Endothelial cell of umbilical vein (primary cell): Measurements from ENCODE around the gene FMNL3. TPM values are rescaled to one million over a fixed set of nuclear protein-coding genes. Genes with fewer than 3 reads are reported as not detected.

ENCODE experiments used
- BruUV-seq: library from RNA; stranded (reverse); fragments of 400-500 nt; replicated peaks from 2 replicates; lab custom pipeline; 2021; lab: Mats Ljungman, UMichigan
- CTCF ChIA-PET: fragments of 300-600, 350-600 bp; sonication (Branson Sonifier 250); formaldehyde crosslinking; loops from one replicate; lab custom pipeline; 2021; ENCODE audit warnings: antibody characterized with exemption, inconsistent platforms; lab: Charles Lee
- POLR2A ChIA-PET: fragments of 300-600, 350-600 bp; sonication (Branson Sonifier 250); formaldehyde crosslinking; loops from one replicate; lab custom pipeline; 2021; ENCODE audit warnings: antibody characterized with exemption, inconsistent platforms; lab: Charles Lee
- DNase-seq: peaks from one replicate; pipeline ENCODE4 v3.0.0-alpha.2; 2011; ENCODE audit warnings: low read depth, low spot score
- FAIRE-seq: peaks from 2 replicates; lab custom pipeline; 2011; peaks lifted over from hg19 to GRCh38; lab: Jason Lieb, UNC
- H2AFZ ChIP-seq: 2 replicates; pipeline ENCODE4 v1.6.0; 2012; ENCODE audit warnings: low read depth, low read length, control low read depth, inconsistent platforms
- H3K27ac ChIP-seq: 2 replicates; pipeline ENCODE4 v1.5.1; 2011; ENCODE audit warnings: low read depth, mild to moderate bottlenecking, control low read depth, low read length, moderate library complexity; ENCODE audit not compliant: insufficient read depth
- H3K27me3 ChIP-seq, 2 experiments: 2 replicates each; pipeline versions ENCODE4 v1.6.0 to v1.6.1; 2011; ENCODE audit warnings: low read length in 2 of 2, mixed read lengths in 1 of 2; ENCODE audit not compliant: control insufficient read depth in 2 of 2, insufficient read depth in 2 of 2
- H3K36me3 ChIP-seq, 2 experiments: 2 replicates in 1 of 2; 3 replicates in 1 of 2; pipeline ENCODE4 v1.5.1; 2011; ENCODE audit warnings: low read length in 2 of 2, mild to moderate bottlenecking in 1 of 2, moderate library complexity in 1 of 2; ENCODE audit not compliant: control insufficient read depth in 2 of 2, insufficient read depth in 2 of 2; ENCODE audit errors: extremely low read depth in 1 of 2
- H3K4me1 ChIP-seq: 3 replicates; pipeline ENCODE4 v1.5.1; 2011; ENCODE audit warnings: mild to moderate bottlenecking, low read length; ENCODE audit not compliant: control insufficient read depth, insufficient read depth; ENCODE audit errors: extremely low read depth
- H3K4me2 ChIP-seq: 2 replicates; pipeline ENCODE4 v1.6.1; 2011; ENCODE audit warnings: low read length, control low read depth, mixed read lengths; ENCODE audit not compliant: insufficient read depth
- H3K4me3 ChIP-seq, 3 experiments: fragments of 200-600 bp in 1 of 3; sonication (generic), shearing (Covaris generic) in 1 of 3; replicated peaks in 1 of 3; 2 replicates each; pipeline ENCODE4 v1.5.1; 2011 to 2016; ENCODE audit warnings: control low read depth in 3 of 3, low read length in 3 of 3, mild to moderate bottlenecking in 2 of 3, inconsistent platforms in 1 of 3, low read depth in 1 of 3, moderate library complexity in 1 of 3; ENCODE audit not compliant: insufficient read depth in 1 of 3
- H3K79me2 ChIP-seq: 2 replicates; pipeline ENCODE4 v1.6.0; 2012; ENCODE audit warnings: low read length, inconsistent platforms; ENCODE audit not compliant: control insufficient read depth, insufficient read depth
- H3K9ac ChIP-seq: replicated peaks from 2 replicates; pipeline ENCODE3; 2011; ENCODE audit warnings: low read length, control low read depth; ENCODE audit not compliant: insufficient read depth; ENCODE audit errors: extremely low read depth
- H3K9me1 ChIP-seq: replicated peaks from 3 replicates; pipeline ENCODE4 v1.6.0; 2011; ENCODE audit warnings: mild to moderate bottlenecking, low read length; ENCODE audit not compliant: control insufficient read depth, insufficient read depth; ENCODE audit errors: extremely low read depth
- H3K9me3 ChIP-seq: replicated peaks from 2 replicates; pipeline ENCODE4 v1.5.1; 2012; ENCODE audit warnings: low read length, inconsistent platforms; ENCODE audit not compliant: control insufficient read depth, insufficient read depth
- H4K20me1 ChIP-seq: replicated peaks from 2 replicates; pipeline ENCODE3; 2011; ENCODE audit warnings: mild to moderate bottlenecking, low read length; ENCODE audit not compliant: control insufficient read depth, insufficient read depth; ENCODE audit errors: extremely low read depth
- CTCF ChIP-seq, 2 donors: IDR thresholded peaks; 1 replicate in 1 of 2; 2 replicates in 1 of 2; pipeline ENCODE4 v1.5.1; 2011; ENCODE audit warnings: low read length in 2 of 2, mild to moderate bottlenecking in 2 of 2, moderate library complexity in 2 of 2, control low read depth in 1 of 2, inconsistent platforms in 1 of 2, low read depth in 1 of 2; ENCODE audit not compliant: insufficient read depth in 1 of 2; ENCODE audit errors: extremely low read depth in 1 of 2
- EZH2 ChIP-seq: IDR thresholded peaks from 2 replicates; pipeline ENCODE4 v1.6.1; 2012; ENCODE audit warnings: borderline replicate concordance, low read depth, mild to moderate bottlenecking, moderate library complexity, low read length, inconsistent platforms; ENCODE audit not compliant: severe bottlenecking
- FOS ChIP-seq: IDR thresholded peaks from 2 replicates; pipeline ENCODE4 v1.6.1; 2011; ENCODE audit warnings: mild to moderate bottlenecking, low read length, moderate library complexity, borderline replicate concordance; ENCODE audit not compliant: insufficient read depth
- GATA2 ChIP-seq: IDR thresholded peaks from 2 replicates; pipeline ENCODE4 v1.7.0; 2011; ENCODE audit warnings: low read depth, mild to moderate bottlenecking, moderate library complexity, mixed read lengths, low read length; ENCODE audit not compliant: insufficient read length, insufficient read depth
- JUN ChIP-seq: IDR thresholded peaks from 2 replicates; pipeline ENCODE4 v1.6.1; 2011; ENCODE audit warnings: borderline replicate concordance, low read depth; ENCODE audit not compliant: insufficient read length, insufficient read depth
- MYC ChIP-seq: IDR thresholded peaks from one replicate; pipeline ENCODE4 v1.6.1; 2011; ENCODE audit warnings: mild to moderate bottlenecking, low read depth, low read length
- POLR2A ChIP-seq: IDR thresholded peaks from 2 replicates; pipeline ENCODE4 v1.6.1; 2012; ENCODE audit warnings: low read depth, mild to moderate bottlenecking, control low read depth, low read length
- POLR2AphosphoS5 ChIP-seq: IDR thresholded peaks from 2 replicates; pipeline ENCODE4 v1.6.1; 2012; ENCODE audit warnings: low read depth, mild to moderate bottlenecking, control low read depth, low read length, moderate library complexity; ENCODE audit not compliant: insufficient read depth
- dilution Hi-C: fragments of 300-500 bp; cut with MboI; formaldehyde crosslinking; loops from one replicate; pipeline ENCODE4 v1.15.0; 2019; ENCODE audit warnings: low sequenced_read_pairs; ENCODE audit not compliant: extremely low pct_ligation_motif_present
- intact Hi-C: fragments of 100-400 bp; cut with micrococcal nuclease; formaldehyde crosslinking; loops from one replicate; pipeline ENCODE4 v1.10.0; 2022
- polyA plus RNA-seq, 4 experiments: library from polyadenylated mRNA; depleted of rRNA in 3 of 4; stranded (reverse) in 3 of 4; unstranded in 1 of 4; fragments of >200 nt; gene quantifications; 2 replicates each; pipeline versions ENCODE4 v1.2.1 to v1.2.3, GENCODE V29; 2011 to 2012; ENCODE audit warnings: missing spikeins in 1 of 4
- total RNA-seq: library from RNA; stranded (reverse); gene quantifications from 2 replicates; pipeline ENCODE4 v1.2.3, GENCODE V29; 2021
- TF ChIP-seq, protein P1 (sequence below): IDR thresholded peaks from 2 replicates; pipeline ENCODE4 v1.6.1; 2011; ENCODE audit not compliant: insufficient read depth, insufficient read length

FMNL3 gene
- total and polyA plus RNA-seq, 2 donors (not counting 3 experiments of a cell fraction or from before 2014, with no cell fraction given) = 35.1 to 93.3 TPM

- no peak overlapping the region for H3K4me3 ChIP-seq
- no peak overlapping the region for H3K27ac ChIP-seq
- no peak overlapping the region for H3K9ac ChIP-seq
- H3K27me3 ChIP-seq = no peaks in the 10 kb centered on the region
- dilution Hi-C loops (no loop called here), intact Hi-C loops (no loop called here)
- no peaks in the 10 kb centered on the region for H3K9me1 ChIP-seq
- no peaks in the 10 kb centered on the region for H3K9me3 ChIP-seq
- TF ChIP-seq CTCF (IDR thresholded peaks at IDR 0.05; ENCODE audit: extremely low read depth in 1 of 2, insufficient read depth in 1 of 2, low read depth in 1 of 2, low read length in 2 of 2) = no peak
- no peak for TF ChIP-seq POLR2A
- TF ChIP-seq FOS = no peak
- no peak for TF ChIP-seq JUN
- TF ChIP-seq EZH2 = no peak
- no peak for TF ChIP-seq MYC
- TF ChIP-seq GATA2 = no peak
- TF ChIP-seq, protein P1, sequence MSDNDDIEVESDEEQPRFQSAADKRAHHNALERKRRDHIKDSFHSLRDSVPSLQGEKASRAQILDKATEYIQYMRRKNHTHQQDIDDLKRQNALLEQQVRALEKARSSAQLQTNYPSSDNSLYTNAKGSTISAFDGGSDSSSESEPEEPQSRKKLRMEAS = no peak
- no peak for TF ChIP-seq POLR2AphosphoS5
- no peak overlapping the region for H2AFZ ChIP-seq
- H3K79me2 ChIP-seq = peaks cover 43% of the 10 kb centered on the region
- CTCF ChIA-PET = interaction anchor here (0.8 to 6.2 kb wide), 6 partner anchors 10 to 72 kb away, joined by 3 to 30 read pairs (median 3); partner anchors contain the start of gene TMBIM6
- H3K36me3 ChIP-seq = peaks cover 0 to 3% of the 10 kb centered on the region in 2 experiments
- H3K4me1 ChIP-seq = peaks cover 55% of the 10 kb centered on the region
- BruUV-seq = no TSS peak
- FAIRE-seq (no peak), DNase-seq (no peak)
- POLR2A ChIA-PET = no interaction called here
- no peaks in the 10 kb centered on the region for H4K20me1 ChIP-seq
- no peak overlapping the region for H3K4me2 ChIP-seq
Observed at GRCh38 chr12:49669796-49670195, 37.4 kb downstream of the FMNL3 start.
